HUES6 (cell line): ENCODE measurements around the gene CMYA5.
"Not testable (repeated sequence)": the region's sequence is repeated elsewhere in the genome, so short reads cannot be mapped to it uniquely, and the experiment has no call there.

Experiments used
- H3K27ac ChIP-seq: 2 replicates; pipeline ENCODE4 v1.7.0; 2013; ENCODE audit warnings: low read depth, mild to moderate bottlenecking, low read length, inconsistent platforms
- H3K27me3 ChIP-seq: 2 replicates; pipeline ENCODE4 v1.6.1; 2013; ENCODE audit warnings: low read length; ENCODE audit not compliant: control insufficient read depth, insufficient read depth
- H3K36me3 ChIP-seq: 2 replicates; pipeline ENCODE4 v1.6.1; 2013; ENCODE audit warnings: low read length; ENCODE audit not compliant: control insufficient read depth, insufficient read depth
- H3K4me1 ChIP-seq: 2 replicates; pipeline ENCODE4 v1.6.1; 2013; ENCODE audit warnings: low read length; ENCODE audit not compliant: control insufficient read depth, insufficient read depth
- H3K4me3 ChIP-seq: 2 replicates; pipeline ENCODE4 v1.5.1; 2013; ENCODE audit warnings: low read depth, low read length
- H3K9ac ChIP-seq: one replicate; pipeline ENCODE4 v1.6.1; 2013; ENCODE audit warnings: mild to moderate bottlenecking, low read length
- H3K9me3 ChIP-seq: 2 replicates; pipeline ENCODE4 v1.6.1; 2013; ENCODE audit warnings: low read depth, low read length; ENCODE audit not compliant: control insufficient read depth, insufficient read depth

The CMYA5 gene

GRCh38 chr5:79750611-79751510 is 61.2 kb downstream of the CMYA5 start:
- H3K9me3 ChIP-seq: no peaks in the 10 kb centered on the region
- H3K36me3 ChIP-seq: no peaks in the 10 kb centered on the region
- peaks cover 24% of the 10 kb centered on the region for H3K4me1 ChIP-seq
- no peak overlapping the region for H3K9ac ChIP-seq
- H3K27me3 ChIP-seq: no peaks in the 10 kb centered on the region
- H3K27ac ChIP-seq: no peak overlapping the region
- H3K4me3 ChIP-seq: no peak overlapping the region

- Histone ChIP-seq H3K4me1 (peaks cover 12% of the 10 kb centered on the region), H3K9me3 (no peaks in the 10 kb centered on the region), H3K4me3 (no peak overlapping the region), H3K27me3 (no peaks in the 10 kb centered on the region), H3K9ac (no peak overlapping the region), H3K36me3 (no peaks in the 10 kb centered on the region), H3K27ac (no peak overlapping the region)
Measured at GRCh38 chr5:79753092-79753491, 63.5 kb downstream of the CMYA5 start.

GRCh38 chr5:79753877-79754645 is 64.4 kb downstream of the CMYA5 start:
- Histone ChIP-seq H3K9me3 (no peaks in the 10 kb centered on the region), H3K36me3 (no peaks in the 10 kb centered on the region), H3K4me1 (peaks cover 12% of the 10 kb centered on the region), H3K4me3 (no peak overlapping the region), H3K27me3 (no peaks in the 10 kb centered on the region), H3K9ac (no peak overlapping the region), H3K27ac (no peak overlapping the region)

- Histone ChIP-seq H3K9me3 (no peaks in the 10 kb centered on the region), H3K27ac (no peak overlapping the region), H3K4me1 (peaks cover 12% of the 10 kb centered on the region), H3K27me3 (no peaks in the 10 kb centered on the region), H3K9ac (no peak overlapping the region), H3K36me3 (no peaks in the 10 kb centered on the region), H3K4me3 (no peak overlapping the region)
Measured at GRCh38 chr5:79754865-79755555, 65.4 kb downstream of the CMYA5 start.

GRCh38 chr5:79756076-79756475 is 66.4 kb downstream of the CMYA5 start:
- H3K9ac ChIP-seq: no peak overlapping the region
- no peaks in the 10 kb centered on the region for H3K9me3 ChIP-seq
- no peak overlapping the region for H3K27ac ChIP-seq
- H3K36me3 ChIP-seq: no peaks in the 10 kb centered on the region
- peaks cover 4% of the 10 kb centered on the region; the same call in 1 of the 2 replicates for H3K4me1 ChIP-seq
- no peaks in the 10 kb centered on the region for H3K27me3 ChIP-seq
- H3K4me3 ChIP-seq: no peak overlapping the region

- H3K27ac ChIP-seq: no peak overlapping the region
- no peaks in the 10 kb centered on the region for H3K27me3 ChIP-seq
- no peaks in the 10 kb centered on the region for H3K36me3 ChIP-seq
- H3K9me3 ChIP-seq: no peaks in the 10 kb centered on the region
- no peak overlapping the region for H3K9ac ChIP-seq
- H3K4me1 ChIP-seq: no peaks in the 10 kb centered on the region
- H3K4me3 ChIP-seq: no peak overlapping the region
Measured at GRCh38 chr5:79759436-79759835, 69.8 kb downstream of the CMYA5 start.

- H3K27me3 ChIP-seq: no peaks in the 10 kb centered on the region
- H3K9ac ChIP-seq: no peak overlapping the region
- H3K27ac ChIP-seq: no peak overlapping the region
- H3K36me3 ChIP-seq: no peaks in the 10 kb centered on the region
- H3K4me1 ChIP-seq: no peaks in the 10 kb centered on the region
- H3K4me3 ChIP-seq: no peak overlapping the region
- no peaks in the 10 kb centered on the region for H3K9me3 ChIP-seq
Measured at GRCh38 chr5:79759848-79760247, 70.2 kb downstream of the CMYA5 start.

GRCh38 chr5:79762929-79763328 is 73.3 kb downstream of the CMYA5 start:
- Histone ChIP-seq H3K36me3 (no peaks in the 10 kb centered on the region), H3K9me3 (no peaks in the 10 kb centered on the region), H3K4me3 (no peak overlapping the region), H3K27me3 (no peaks in the 10 kb centered on the region), H3K27ac (no peak overlapping the region), H3K4me1 (no peaks in the 10 kb centered on the region), H3K9ac (no peak overlapping the region)

GRCh38 chr5:79764147-79764546 is 74.5 kb downstream of the CMYA5 start:
- H3K27me3 ChIP-seq, H3K27ac ChIP-seq, H3K4me3 ChIP-seq, H3K4me1 ChIP-seq, H3K9ac ChIP-seq, H3K9me3 ChIP-seq, H3K36me3 ChIP-seq: not testable (repeated sequence)

GRCh38 chr5:79771387-79771786 is 81.8 kb downstream of the CMYA5 start:
- no peaks in the 10 kb centered on the region for H3K27me3 ChIP-seq
- H3K27ac ChIP-seq: no peak overlapping the region
- no peak overlapping the region for H3K4me3 ChIP-seq
- H3K9ac ChIP-seq: no peak overlapping the region
- peaks cover 12% of the 10 kb centered on the region for H3K4me1 ChIP-seq
- no peaks in the 10 kb centered on the region for H3K36me3 ChIP-seq
- peaks cover 18% of the 10 kb centered on the region; the same call in 1 of the 2 replicates for H3K9me3 ChIP-seq

- H3K4me3 ChIP-seq: no peak overlapping the region
- H3K4me1 ChIP-seq: peaks cover 12% of the 10 kb centered on the region
- no peaks in the 10 kb centered on the region for H3K36me3 ChIP-seq
- no peak overlapping the region for H3K27ac ChIP-seq
- H3K27me3 ChIP-seq: no peaks in the 10 kb centered on the region
- H3K9me3 ChIP-seq: peaks cover 18% of the 10 kb centered on the region; the same call in 1 of the 2 replicates
- H3K9ac ChIP-seq: no peak overlapping the region
Measured at GRCh38 chr5:79772651-79773050, 83.0 kb downstream of the CMYA5 start.
